Activated CD4-positive, alpha-beta T cell treated with anti-CD3 and anti-CD28 coated beads for 4 hours (primary cell): ENCODE measurements around the gene UNC93B1.
"Not testable (repeated sequence)": the region's sequence is repeated elsewhere in the genome, so short reads cannot be mapped to it uniquely, and the experiment has no call there.

Experiments
- DNase-seq, 2 donors: peaks; one replicate each; pipeline ENCODE4 v3.0.0-alpha.2; 2020

The UNC93B1 gene

DNA sequence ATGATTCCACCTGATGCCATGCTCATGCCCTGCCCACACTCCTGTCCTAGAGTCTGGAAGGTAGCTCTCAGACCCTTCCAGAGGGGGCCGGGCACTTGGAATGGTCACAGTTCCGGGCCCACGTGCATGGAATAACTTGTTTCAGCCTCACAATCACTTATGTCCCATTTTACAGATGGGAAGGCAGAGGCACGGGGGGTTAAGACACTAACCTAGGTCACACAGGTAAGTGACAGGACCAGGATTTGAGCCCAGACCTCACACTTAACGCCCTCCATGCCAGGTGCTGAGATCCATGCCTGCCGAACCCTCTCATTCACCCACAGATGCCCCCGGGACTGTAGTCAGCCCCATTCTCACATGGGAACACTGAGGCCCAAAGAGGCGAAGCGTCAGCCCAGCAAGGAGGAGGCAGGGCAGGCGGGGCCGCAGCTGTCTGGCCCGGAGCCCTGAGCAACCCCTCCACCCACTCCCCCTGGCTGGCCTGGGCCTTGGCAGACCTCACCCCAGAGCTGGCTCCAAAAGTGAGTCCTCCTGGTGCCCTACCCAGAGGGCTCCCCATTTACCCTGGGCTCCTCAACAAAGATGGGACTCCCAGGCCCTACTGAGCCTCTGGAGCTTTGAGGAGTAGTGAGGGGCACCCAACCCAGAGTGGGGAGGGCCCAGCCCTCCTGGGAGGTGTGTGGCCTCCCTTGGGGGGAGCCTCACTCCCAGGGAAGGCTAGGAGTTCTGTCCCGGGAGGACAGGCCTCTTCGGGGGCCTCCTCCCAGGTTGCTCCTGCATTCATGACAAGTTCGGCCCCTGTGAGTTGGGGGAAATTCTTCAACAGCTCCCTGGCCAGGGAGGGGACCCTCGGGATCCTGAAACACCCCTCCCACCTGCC is 3.8 kb upstream of the UNC93B1 start:
- no peak for DNase-seq

DNA sequence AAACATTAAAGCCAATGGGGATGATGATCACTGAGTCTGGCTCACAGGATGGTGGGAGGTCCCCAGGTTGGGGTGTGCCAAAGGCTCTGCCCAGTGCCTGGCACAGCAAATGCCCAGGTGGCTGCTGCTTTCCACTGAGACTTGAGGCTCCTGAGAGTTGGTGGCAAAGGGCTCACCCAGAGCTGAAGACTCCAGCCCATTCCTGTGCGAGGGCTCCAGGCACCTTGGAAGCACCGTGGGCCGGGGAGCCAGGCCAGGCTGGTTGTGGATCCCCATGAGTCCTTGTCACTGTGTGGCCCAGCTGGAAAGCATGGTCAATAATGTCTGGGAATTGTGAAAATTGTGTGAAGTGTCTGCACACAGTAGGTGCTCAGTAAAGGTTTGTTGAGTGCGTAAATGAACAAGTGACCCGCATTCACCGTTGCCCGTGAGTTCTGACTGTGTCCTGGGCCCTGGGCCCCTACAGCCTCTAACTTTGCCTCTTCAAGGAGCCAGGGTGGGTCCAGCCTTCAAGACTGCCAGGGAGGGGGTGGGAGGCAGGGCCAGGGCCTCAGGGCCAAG is 2.8 kb upstream of the UNC93B1 start:
- DNase-seq = no peak

DNA sequence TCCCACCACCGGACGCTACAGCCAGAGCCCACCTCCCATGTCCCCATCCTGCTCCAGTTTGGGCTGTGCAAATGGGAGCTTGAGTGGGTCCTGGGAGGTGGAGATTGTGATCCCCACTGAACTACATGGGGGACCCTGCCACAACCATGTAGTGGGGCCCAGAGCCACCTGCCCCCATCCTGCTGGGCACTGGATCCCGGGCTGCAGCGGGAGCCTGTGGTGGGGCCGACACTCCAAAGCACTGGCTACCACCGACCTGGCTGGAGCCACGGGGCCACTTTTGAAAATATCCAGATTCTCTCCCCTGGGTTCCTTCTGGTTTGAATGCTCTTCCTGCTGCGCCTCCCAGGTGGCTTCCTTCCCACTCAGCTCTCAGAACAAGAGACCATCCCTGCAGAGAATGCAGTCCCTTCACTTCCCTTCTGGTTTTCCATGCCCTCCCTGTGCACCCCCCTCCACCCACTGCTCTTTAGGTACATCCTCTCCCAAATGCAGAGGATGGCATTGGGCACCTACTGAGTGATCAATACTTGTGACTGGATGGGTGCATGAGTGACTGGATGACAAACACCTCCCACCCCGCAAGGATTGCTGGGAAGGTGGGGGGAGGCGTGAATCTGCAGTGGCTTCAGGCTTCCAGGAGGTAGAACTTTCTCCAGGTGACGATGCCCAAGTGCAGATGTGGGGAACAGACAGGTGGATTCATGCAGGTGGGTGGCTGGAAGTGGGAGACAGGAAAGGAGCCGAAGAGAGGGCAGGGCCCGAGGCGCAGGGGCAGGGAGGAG is 846 bp upstream of the UNC93B1 start:
- DNase-seq = no peak

DNA sequence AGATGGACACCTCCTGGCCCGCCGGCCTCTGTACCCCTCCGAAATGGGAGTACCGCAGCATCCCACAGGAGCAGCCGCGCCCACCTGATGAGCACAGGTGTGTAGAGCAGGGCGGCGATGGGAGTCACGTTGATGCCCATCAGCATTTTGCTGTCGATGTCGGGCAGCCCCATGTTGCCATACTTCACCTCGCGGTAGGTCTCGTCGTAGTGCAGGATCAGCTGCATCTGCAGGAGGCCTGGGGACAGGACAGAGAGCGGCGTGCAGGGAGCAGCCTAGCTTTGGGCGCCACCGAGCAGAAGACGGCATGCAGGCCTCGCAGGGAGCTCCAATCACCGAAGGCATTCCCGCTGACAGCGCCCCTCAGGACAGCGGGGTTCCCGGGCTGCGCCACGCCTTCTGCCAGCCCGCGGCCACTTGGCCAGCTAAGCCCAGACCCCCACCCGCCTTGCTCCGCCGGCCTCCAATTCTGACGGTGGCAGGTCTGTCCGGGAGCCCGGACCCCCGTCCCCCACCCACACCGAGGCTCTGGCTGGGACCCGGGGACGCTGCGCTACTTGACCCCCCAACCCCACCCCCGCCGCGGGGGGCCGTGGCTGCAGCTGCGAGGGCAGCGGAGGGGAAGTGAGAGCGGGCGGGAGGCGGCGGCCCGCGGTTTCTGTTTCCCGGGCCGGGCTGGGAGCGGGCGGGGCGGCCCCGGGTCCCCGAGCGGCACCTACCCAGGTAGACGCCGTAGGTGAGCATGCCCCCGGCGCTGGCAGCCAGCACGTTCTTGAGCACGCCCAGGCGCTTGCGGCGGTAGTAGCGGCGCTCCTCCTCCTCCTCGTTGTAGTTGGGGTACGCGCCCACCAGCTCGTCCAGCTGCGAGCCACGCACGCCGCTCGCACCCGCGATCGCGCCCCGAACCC is 705 bp downstream of the UNC93B1 start:
- peak; percentile 60 to 61 for DNase-seq

DNA sequence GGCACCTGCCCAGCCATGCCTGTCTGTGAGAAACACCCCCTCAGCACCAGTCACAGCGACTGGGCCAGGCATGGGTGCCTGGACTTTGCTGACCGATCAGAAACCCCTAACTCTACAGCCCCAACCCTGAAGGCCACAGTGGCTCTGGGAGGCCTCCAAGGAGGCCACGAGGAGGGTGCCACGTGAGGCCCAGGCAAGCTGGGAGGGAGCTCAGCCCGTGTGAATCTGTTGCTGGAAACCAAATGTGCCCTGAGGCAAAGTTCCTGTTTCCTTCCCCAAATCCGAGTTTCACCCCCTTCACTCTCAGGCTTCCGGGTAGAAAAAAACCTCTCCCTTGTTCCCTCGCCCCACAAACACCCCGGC is 1.3 kb downstream of the UNC93B1 start:
- DNase-seq = no peak

DNA sequence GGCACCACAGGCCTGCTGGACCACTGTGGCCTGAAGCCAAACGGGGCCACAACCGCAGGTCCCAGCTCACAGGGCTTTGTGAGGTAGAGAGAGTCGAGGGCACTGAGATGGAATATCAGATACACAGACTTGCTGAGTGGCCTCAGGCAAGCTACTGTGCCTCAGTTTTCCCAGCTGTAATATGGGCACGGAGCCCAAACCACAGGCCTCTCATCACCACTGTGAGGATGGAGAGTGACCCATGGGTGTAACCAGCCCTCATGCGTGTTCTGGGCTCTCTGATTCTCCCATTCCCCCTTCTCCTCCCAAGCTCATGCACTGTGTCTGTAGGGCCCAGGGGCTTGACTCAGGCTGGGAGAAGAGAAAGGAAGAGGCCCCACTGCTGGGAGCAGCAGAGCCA is 4.2 kb downstream of the UNC93B1 start:
- DNase-seq = no peak

DNA sequence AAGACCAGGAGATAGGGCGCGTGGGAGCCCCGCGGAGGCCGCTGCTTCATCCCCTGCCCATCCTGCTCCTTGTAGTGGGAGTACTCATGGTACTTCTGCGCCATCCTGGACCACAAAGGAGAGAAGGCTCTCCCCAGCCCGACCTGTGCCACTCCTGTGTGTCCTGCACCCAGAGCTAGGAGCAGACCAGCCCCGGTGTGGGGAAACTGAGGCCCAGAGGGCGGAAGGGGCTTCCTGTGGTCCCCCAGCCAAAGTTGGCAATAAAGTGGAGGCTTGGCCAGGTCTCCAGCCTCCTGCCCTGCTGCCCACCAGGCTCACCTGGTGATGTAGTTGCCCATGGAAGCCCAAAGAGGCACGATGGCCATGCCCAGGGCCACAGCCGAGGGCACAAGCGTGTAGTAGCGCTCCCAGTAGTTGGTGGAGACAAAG is 4.7 kb downstream of the UNC93B1 start:
- DNase-seq = no peak

DNA sequence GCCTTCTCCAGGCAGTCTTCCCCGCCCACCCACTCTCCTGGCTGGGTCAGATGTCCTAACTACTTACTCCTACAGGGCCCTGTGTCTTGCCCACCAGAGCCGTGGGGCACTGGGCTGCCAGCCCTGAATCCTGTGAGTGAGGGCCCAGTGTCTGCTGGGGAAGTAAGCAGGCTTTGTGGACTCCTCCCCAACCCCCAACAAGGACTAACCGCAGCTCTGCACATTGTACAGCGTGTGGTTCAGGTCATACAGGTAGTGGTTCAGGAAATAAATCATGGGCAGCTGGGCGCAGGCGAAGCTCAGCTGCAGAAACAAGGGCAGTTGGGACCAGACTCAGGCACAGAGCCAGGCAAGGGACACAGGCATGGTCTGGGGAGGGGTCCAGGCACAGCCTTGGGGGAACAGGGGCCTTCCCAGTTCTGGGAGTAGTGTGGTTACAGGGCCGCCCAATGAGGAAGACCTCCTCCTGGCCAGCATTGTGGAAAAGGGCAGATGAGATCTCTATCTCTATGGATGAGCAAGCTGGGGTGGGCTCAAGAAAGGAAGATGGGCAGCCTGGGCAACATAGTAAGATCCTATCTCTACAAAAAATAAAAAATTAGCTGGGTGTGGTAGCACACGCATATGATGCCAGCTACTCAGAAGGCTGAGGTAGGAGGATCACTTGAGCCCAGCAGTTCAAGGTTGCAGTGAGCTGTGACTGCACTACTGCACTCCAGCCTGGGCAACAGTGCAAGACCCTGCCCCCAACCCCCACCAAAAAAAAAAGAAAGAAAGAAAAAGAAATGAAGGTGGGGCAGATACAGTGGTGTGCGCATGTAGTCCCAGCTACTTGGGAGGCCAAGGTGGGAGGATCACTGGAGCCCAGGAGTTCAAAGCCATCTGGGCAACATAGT is 5.5 kb downstream of the UNC93B1 start:
- no peak for DNase-seq

DNA sequence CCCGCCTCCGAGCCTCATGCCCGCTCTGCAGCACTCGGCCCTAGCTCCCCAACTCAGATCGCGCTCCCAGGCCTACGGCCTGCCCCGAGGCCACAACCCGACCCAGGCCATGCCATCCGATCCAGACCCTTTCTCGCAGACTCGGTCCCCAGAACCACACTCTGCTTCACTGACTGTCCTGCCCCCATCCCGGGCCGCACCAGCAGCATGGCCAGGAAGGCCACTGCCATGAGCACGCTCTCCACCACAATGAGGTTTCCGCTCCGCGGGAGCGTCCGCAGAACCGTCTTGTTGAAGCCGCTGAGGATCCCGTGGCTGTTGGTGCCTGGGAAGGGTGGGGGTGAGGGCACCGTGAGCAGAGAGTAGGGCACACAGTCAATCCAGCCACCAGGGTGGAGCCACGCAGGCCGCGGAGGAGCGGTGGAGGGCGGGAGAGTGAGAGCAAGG is 6.4 kb downstream of the UNC93B1 start:
- DNase-seq = no peak

DNA sequence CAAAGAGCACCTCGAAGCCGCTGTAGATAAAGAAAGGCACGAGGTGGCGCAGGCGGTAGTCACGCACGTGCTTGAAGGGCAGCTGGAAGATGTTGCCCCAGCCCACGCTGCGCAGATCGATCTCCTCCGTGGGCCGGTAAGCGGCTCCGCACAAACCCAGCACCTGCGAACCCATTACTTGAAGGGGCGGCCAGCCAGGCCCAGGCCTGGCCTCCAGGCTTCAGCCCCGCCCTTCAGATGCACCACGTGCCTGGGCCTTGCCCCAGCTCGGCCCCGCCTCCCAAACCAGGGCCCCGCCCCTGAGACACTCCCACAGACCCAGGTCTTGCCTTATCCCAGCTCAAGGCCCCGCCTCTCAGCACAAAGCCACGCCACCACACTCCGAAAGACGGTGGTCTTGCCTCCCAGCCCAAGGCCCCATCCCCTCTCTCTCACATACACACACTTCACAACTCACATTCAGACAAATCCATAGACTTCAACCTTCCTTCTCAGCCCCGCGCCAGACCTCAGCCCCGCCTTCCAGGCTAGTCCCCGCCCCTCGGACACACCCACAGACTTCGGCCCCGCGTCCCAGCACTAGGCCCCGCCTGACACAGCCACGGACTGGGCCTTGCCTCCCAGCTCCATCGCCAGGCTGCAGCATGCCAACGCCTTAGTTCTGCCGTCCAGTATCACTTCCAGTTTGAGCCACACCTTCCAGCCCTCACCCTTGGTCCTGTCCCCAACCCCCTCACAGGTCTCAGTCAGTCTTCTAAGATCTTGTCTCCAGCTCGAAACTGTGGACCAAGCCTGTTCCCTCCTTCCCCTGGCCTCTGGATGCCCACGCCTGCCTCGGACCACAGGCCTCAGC is 7.0 kb downstream of the UNC93B1 start:
- DNase-seq = peak in 1 of 2 donors; percentile 24

DNA sequence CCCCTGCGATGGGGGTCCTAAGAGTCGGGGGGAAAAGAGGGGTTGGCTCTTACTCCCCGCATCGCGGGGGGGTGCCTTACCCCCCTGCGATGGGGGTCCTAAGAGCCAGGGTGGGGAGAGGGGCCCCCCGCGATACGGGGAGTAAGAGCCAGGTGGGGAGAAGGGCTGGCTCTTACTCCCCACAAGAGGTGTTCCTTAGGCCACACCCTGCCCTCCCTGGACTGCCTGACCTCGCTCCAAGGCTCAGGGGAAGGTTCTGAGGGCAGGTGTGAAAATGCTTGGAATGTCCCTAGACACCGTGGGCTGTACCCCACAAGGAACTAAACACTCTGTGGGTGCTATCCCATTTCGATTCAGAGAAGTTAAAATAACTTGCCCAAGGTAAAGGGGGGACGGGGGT is 7.8 kb downstream of the UNC93B1 start:
- DNase-seq = no peak

DNA sequence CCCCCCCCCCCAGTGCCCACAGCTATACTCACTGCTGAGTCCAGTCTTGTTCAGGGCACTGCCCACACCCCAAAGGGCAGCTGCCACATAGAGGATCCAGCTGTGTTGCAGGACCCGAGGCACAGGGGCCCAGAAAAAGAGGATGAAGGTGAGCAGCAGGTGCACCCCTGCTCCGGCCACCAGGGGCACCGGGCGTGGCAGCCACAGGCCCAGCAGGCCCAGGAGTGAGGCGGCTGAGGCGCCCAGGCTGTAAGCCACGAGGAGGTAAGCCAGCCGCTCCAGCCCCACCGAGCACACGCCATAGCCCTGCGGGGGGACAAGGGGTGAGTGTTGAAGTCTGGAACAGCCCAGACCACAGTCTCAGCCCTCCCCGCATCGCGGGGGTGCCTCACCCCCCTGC is 8.3 kb downstream of the UNC93B1 start:
- DNase-seq = not testable (repeated sequence)

DNA sequence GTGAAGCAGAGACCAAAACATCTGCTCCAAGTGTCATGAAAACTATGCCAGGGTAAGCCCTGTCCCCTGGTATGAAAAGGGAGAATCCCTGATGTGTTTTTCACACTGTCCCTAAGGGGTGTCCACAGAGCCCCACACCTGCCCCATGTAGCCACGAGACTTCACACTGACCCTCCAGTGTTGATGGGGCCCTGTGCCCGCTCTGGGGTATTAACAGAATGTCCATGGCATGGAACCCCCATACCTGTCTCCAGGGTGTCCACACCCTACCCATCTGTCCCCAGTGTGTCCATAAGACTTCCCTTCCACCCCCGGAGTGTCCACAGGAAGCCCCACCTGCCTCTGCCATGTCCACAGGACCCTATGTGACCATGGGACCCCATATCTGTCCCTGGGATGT is 8.8 kb downstream of the UNC93B1 start:
- DNase-seq = not testable (repeated sequence)

DNA sequence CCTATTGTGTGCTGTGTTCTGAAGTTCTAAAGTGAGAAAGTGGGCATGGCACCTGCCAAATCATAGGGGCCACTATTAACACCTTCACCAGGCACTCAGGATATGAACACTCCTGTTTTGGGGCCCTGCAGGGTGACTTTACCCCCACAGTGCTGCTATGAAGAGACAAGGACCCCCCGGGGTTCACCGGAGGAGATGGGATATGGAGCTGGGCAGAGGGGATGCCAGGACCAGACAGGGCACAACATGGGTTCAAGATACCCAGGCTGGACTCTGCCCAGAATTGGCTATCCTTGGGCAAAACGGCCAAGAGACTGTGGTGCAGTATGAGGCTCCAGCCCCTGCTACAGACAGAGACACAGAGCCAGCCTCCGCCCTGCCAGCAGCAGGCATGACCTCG is 9.5 kb downstream of the UNC93B1 start:
- DNase-seq = not testable (repeated sequence)

DNA sequence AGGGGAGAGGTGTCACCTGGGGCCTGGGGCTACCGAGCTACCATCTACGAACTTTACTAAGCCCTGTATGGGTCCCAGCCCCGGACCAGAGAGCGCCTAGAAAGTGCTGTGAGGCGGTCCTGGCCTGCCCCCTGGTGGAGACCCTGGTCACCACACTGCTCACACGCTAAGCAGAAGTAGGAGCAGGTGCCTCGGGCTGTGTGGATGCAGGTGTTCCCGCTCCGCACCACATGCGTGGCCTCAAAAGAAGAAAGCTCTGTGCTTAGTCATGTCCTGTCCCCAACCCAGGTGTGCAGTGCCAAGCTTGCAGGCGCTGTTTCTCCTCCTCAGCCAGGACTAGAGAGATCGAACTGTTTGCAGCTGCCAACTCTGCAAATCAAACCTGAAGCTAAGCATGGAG is 10.1 kb downstream of the UNC93B1 start:
- DNase-seq = peak; percentile 37 to 41

DNA sequence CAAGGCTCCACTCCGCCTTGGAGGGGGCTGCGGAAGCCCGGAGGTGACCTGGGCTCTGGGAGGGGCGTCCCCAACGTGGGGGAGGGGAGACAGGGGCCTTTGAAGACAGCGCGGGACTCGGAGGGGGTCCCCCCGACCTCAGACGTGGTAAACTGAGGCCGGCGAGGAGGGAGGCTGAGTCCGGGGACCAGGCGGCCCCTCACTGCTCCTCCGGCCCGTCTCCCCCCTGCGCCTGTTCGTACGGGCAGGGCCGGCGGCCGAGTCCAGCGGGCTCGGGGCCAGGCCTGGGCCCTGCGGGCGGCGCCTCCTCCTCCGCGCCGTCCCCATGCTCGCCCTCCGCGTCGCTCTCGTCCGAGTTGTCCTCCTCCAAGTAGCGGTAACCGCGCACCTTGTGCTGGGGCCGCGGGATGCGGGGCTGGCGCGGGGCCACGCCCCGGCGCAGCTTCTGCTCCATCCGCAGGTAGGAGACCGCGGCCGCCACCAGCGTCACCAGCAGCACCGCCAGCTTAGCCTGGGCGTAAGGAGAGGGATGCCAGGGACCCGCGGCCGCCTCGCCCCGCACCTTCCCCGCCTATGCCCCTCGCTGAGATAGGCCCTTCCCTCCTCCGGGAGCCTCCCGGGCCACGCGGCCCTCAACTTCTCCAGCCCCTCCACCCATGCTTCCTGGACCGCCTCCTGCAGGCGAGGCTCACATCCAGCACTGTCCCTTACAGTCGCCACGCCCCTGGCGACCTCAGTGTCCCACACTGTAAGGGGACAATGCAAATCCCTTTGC is 12.4 kb downstream of the UNC93B1 start:
- DNase-seq = not testable (repeated sequence)

DNA sequence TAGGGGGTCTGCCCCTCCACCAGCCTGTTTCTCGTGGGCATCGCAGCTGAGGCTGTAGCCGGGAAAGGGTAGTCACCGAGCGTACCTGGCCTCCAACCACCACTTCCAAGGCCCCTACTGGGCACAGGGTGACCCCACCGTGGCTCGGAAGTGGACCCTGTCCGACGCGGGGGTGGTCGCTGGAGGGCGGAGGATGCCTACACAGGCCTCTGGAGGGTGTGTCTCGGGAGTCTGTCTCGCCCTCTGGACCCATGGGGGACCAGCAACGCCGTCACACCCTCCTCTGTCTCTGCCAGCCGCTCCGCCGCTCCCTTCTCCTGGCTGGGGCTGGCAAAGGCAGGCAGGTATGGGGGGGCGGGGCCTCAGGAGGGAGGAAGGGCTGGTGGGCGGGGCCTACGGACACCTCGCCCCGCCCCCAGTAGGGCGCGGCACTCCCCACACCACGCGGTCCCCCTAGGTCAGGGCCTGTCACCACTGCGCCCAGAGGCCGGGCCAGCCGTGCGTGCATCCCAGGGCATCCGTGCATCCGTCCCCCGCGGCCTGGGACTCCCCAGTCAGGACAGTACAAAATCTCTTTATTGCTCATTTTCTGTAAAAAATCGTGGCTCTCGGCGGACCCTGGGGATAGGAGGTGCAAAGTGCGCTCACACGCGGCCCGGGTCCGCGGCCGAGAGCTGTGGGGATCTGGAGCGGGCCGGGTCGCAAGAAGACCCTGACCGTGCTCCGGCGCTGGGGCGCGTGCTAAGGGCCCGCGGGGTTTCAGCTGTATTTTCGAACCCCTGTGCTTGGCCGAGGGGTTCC is 13.2 kb downstream of the UNC93B1 start:
- not testable (repeated sequence) for DNase-seq

DNA sequence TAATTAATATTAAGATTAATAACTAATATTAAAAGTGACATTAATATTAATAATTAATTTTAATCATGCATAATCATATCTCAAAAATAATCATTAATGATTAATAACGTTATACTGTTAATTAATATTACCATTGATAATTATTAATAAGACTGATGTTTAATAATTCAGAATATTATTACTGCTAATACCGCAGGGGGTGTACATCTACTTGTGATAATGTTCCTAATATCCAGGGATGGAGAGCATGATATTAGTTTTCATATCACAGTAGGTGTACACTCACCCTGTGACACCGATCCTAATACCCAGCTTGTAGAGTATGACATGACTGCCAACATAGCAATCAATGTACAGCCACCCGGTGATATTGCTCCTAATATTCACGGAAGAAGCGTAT is 18.6 kb downstream of the UNC93B1 start:
- DNase-seq = not testable (repeated sequence)

DNA sequence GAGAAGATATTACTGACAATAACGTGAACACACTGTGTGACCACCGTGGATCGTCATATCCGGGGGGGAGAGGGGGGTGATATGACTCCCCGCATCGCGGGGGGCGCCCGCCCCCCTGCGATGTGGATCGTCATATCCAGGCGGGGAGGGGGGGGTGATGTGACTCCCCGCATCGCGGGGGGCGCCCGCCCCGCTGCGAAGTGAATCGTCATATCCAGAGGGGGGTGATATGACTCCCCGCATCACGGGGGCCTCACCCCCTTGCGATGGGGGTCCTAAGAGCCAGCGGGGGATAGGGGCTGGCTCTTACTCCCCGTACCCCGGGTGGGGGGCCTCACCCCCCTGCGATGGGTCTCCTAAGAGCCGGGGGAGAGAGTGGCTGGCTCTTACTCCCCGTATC is 19.9 kb downstream of the UNC93B1 start:
- DNase-seq = no peak
